ENCODE measurements around the gene UNC93B1.

The UNC93B1 gene

DNA sequence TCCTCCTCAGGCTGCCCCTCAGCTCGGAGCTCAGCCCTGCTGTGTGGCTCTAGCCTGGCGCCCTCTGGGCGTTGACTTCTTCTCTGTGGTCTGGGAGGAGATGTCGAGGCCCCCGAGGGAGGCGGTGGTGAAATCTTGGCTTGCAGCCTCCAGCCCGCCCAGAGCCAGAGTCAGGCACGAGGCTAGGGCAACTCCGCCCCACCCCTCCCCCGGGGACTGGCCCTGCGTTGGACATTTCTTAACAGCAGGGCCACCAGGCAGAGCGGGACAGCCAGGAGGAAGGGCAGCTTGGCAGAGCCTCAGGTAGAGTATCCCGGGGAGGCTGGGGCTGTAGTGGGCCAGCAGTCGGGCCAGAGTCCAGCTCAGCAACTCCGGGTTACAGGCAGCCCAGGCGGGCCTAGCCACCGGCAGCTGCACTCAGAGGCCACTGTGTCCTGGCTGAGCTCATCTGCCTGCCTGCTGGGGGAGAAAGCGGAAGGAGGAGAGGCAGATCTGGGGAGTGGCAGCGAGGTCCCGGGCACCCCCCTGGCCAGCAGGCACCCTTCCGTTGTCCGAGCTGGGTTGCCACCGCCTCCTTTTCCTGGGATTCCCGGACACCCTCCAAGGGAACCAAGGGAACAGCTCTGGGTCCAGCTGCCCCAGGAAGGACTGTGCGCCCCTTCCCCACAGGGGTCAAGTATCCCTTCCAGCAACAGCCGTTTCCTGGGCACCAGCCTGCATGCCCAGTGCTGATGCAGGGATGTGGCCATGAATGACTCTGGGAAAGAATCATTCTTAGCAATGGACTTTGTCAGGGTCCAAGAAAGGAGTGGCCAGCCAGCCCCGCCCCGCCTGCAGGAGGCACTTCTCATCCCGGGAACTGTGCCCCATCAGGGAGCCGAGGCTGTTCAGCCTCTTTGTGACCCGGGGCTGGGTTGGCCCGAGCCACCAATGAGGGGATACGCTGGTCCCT is 6.5 kb upstream of the UNC93B1 start, which contains the start of gene ALDH3B1:
Gene ALDH3B1, plus strand, starts transcription at position 238 of the 952 bp plus-strand sequence. CDS start 4,971 bp downstream, outside the sequence.
- no peak within 1 kb of the TSS for H3K4me3 ChIP-seq (ENCODE audit: low read depth, low read length)
- TF ChIP-seq, protein P1, sequence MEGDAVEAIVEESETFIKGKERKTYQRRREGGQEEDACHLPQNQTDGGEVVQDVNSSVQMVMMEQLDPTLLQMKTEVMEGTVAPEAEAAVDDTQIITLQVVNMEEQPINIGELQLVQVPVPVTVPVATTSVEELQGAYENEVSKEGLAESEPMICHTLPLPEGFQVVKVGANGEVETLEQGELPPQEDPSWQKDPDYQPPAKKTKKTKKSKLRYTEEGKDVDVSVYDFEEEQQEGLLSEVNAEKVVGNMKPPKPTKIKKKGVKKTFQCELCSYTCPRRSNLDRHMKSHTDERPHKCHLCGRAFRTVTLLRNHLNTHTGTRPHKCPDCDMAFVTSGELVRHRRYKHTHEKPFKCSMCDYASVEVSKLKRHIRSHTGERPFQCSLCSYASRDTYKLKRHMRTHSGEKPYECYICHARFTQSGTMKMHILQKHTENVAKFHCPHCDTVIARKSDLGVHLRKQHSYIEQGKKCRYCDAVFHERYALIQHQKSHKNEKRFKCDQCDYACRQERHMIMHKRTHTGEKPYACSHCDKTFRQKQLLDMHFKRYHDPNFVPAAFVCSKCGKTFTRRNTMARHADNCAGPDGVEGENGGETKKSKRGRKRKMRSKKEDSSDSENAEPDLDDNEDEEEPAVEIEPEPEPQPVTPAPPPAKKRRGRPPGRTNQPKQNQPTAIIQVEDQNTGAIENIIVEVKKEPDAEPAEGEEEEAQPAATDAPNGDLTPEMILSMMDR (IDR thresholded peaks at IDR 0.05; ENCODE audit: low read depth, low read length, missing control alignments), result no peak
- no peak for DNase-seq (ENCODE audit: low read depth)

GRCh38 chr11:68009391-68010089 is 5.6 kb upstream of the UNC93B1 start:
- DNase-seq (ENCODE audit: low read depth), result no peak
- TF ChIP-seq, protein P1 (IDR thresholded peaks at IDR 0.05; ENCODE audit: low read depth, low read length, missing control alignments), result peak; percentile 28
- no peak overlapping the region for H3K4me3 ChIP-seq (ENCODE audit: low read depth, low read length)

DNA sequence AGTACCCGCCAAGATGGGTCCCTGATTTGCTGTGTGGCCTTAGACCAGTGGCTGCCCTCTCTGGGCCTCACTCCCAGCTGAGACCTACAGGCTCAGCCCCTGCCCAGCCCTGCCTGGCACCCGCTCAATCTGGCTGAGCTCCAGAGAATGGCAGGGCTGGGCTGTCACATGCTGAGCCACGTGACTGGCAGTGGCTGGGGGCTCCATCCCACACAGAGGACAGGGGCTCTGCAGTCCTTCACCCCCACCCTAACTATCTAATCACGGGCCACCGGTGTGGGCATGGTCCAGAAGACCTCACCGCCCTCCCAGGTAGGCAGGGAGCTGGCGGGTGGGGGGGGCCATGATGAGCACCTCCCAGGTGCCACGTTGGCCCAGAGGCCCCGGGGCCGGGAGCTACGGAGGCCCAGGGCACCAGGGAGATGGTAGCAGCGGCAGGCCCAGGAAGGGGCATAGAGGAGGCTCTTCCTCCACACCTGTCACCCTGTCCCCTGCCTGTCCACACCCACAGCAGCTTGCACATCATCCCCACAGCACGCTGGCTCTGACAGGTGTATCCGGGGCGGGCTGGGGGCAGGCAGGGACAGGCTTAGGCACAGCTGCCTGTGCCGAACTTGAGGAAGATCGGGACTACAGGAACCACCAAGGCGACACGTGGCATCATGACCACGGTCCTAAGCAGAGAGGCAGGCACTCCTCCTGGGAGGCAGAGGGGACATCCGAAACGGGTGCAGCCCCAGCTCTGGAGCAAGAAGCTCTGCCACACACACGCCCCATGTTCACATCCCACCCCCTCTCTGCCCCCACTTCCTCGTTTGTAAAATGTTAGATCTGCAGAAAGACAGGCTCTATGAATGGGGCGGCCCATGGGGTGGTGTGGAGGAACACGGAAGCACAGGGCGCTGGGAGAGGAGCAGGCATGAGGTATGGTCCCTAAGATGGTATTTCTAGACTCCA is 4.8 kb upstream of the UNC93B1 start:
- H3K4me3 ChIP-seq (ENCODE audit: low read depth, low read length), result no peak overlapping the region
- TF ChIP-seq, protein P1 (IDR thresholded peaks at IDR 0.05; ENCODE audit: low read depth, low read length, missing control alignments), result no peak
- DNase-seq (ENCODE audit: low read depth), result no peak

GRCh38 chr11:68007498-68008380 is 3.8 kb upstream of the UNC93B1 start:
- DNase-seq (ENCODE audit: low read depth), result no peak
- no peak overlapping the region for H3K4me3 ChIP-seq (ENCODE audit: low read depth, low read length)
- TF ChIP-seq, protein P1 (IDR thresholded peaks at IDR 0.05; ENCODE audit: low read depth, low read length, missing control alignments), result no peak

DNA sequence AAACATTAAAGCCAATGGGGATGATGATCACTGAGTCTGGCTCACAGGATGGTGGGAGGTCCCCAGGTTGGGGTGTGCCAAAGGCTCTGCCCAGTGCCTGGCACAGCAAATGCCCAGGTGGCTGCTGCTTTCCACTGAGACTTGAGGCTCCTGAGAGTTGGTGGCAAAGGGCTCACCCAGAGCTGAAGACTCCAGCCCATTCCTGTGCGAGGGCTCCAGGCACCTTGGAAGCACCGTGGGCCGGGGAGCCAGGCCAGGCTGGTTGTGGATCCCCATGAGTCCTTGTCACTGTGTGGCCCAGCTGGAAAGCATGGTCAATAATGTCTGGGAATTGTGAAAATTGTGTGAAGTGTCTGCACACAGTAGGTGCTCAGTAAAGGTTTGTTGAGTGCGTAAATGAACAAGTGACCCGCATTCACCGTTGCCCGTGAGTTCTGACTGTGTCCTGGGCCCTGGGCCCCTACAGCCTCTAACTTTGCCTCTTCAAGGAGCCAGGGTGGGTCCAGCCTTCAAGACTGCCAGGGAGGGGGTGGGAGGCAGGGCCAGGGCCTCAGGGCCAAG is 2.8 kb upstream of the UNC93B1 start:
- TF ChIP-seq, protein P1 (IDR thresholded peaks at IDR 0.05; ENCODE audit: low read depth, low read length, missing control alignments), result no peak
- no peak overlapping the region for H3K4me3 ChIP-seq (ENCODE audit: low read depth, low read length)
- DNase-seq (ENCODE audit: low read depth), result no peak

Data from GM12864 (cell line).